Epithelial cell of esophagus (primary cell): Measurements from ENCODE around the gene RIN1.
A peak's percentile ranks its signal among the peaks of the same experiment; 100 is the strongest.
"Not testable (repeated sequence)": the region's sequence is repeated elsewhere in the genome, so short reads cannot be mapped to it uniquely, and the experiment has no call there.

ENCODE experiments used
- DNase-seq: peaks from one replicate; pipeline ENCODE4 v3.0.0; 2010; ENCODE audit warnings: low read depth
- H3K4me3 ChIP-seq: 2 replicates; pipeline ENCODE4 v1.5.1; 2011; ENCODE audit warnings: mild to moderate bottlenecking, low read length, control low read depth
- CTCF ChIP-seq: IDR thresholded peaks from 2 replicates; pipeline ENCODE4 v1.5.1; 2011; ENCODE audit warnings: low read depth, mild to moderate bottlenecking, low read length, control low read depth, inconsistent platforms; ENCODE audit not compliant: insufficient read depth; ENCODE audit errors: missing control alignments

RIN1 gene

GRCh38 chr11:66314561-66315497 lies 21.4 kb downstream of the RIN1 start:
- DNase-seq, result no peak
- no peak overlapping the region for H3K4me3 ChIP-seq
- TF ChIP-seq CTCF, result no peak

GRCh38 chr11:66314186-66314501 lies 22.1 kb downstream of the RIN1 start:
- no peak for TF ChIP-seq CTCF
- no peak for DNase-seq
- H3K4me3 ChIP-seq, result no peak overlapping the region

GRCh38 chr11:66313321-66314185 lies 22.7 kb downstream of the RIN1 start:
- DNase-seq, result no peak
- H3K4me3 ChIP-seq, result peak overlapping the region; percentile 11
- no peak for TF ChIP-seq CTCF

GRCh38 chr11:66312549-66313320 lies 23.5 kb downstream of the RIN1 start:
- H3K4me3 ChIP-seq, result peak overlapping the region; percentile 58
- no peak for TF ChIP-seq CTCF
- DNase-seq, result peak; percentile 99

GRCh38 chr11:66311965-66312548 lies 24.2 kb downstream of the RIN1 start:
- H3K4me3 ChIP-seq, result peak overlapping the region; percentile 58
- DNase-seq, result peak; percentile 94
- peak; percentile 92 for TF ChIP-seq CTCF

- DNase-seq, result no peak
- H3K4me3 ChIP-seq, result peak overlapping the region; percentile 58
- TF ChIP-seq CTCF, result no peak
Observed at GRCh38 chr11:66311470-66311964, 24.7 kb downstream of the RIN1 start.

GRCh38 chr11:66310803-66311440 lies 25.3 kb downstream of the RIN1 start:
- not testable (repeated sequence) for DNase-seq, H3K4me3 ChIP-seq
